ENCODE data around the gene PDIA6.

GRCh38 chr2:10834068-10834655 is 21.6 kb upstream of the PDIA6 start:
- TF ChIP-seq TAF1 (IDR thresholded peaks at IDR 0.05; ENCODE audit: low read depth, low read length): no peak
- TF ChIP-seq POLR2A (IDR thresholded peaks at IDR 0.05; ENCODE audit: low read depth, low read length): no peak
- TF ChIP-seq POLR2AphosphoS5 (IDR thresholded peaks at IDR 0.05; ENCODE audit: low read depth, low read length): no peak
- TF ChIP-seq POU2F2 (IDR thresholded peaks at IDR 0.05; ENCODE audit: low read depth, low read length): no peak
- TF ChIP-seq PAX5 (IDR thresholded peaks at IDR 0.05; ENCODE audit: insufficient read depth, low read length, severe bottlenecking): no peak

All from GM12891 (cell line).